Endothelial cell of umbilical vein (primary cell): ENCODE data around the gene NAV2. TPM values are rescaled to one million over a fixed set of nuclear protein-coding genes. Genes with fewer than 3 reads are reported as not detected.

Source experiments
- BruUV-seq: library from RNA; stranded (reverse); fragments of 400-500 nt; replicated peaks from 2 replicates; lab custom pipeline; 2021; lab: Mats Ljungman, UMichigan
- CTCF ChIA-PET: fragments of 300-600, 350-600 bp; sonication (Branson Sonifier 250); formaldehyde crosslinking; loops from one replicate; lab custom pipeline; 2021; ENCODE audit warnings: antibody characterized with exemption, inconsistent platforms; lab: Charles Lee
- POLR2A ChIA-PET: fragments of 300-600, 350-600 bp; sonication (Branson Sonifier 250); formaldehyde crosslinking; loops from one replicate; lab custom pipeline; 2021; ENCODE audit warnings: antibody characterized with exemption, inconsistent platforms; lab: Charles Lee
- DNase-seq: peaks from one replicate; pipeline ENCODE4 v3.0.0-alpha.2; 2011; ENCODE audit warnings: low read depth, low spot score
- FAIRE-seq: peaks from 2 replicates; lab custom pipeline; 2011; peaks lifted over from hg19 to GRCh38; lab: Jason Lieb, UNC
- H2AFZ ChIP-seq: 2 replicates; pipeline ENCODE4 v1.6.0; 2012; ENCODE audit warnings: low read depth, low read length, control low read depth, inconsistent platforms
- H3K27ac ChIP-seq: 2 replicates; pipeline ENCODE4 v1.5.1; 2011; ENCODE audit warnings: low read depth, mild to moderate bottlenecking, control low read depth, low read length, moderate library complexity; ENCODE audit not compliant: insufficient read depth
- H3K27me3 ChIP-seq, 2 experiments: 2 replicates each; pipeline versions ENCODE4 v1.6.0 to v1.6.1; 2011; ENCODE audit warnings: low read length in 2 of 2, mixed read lengths in 1 of 2; ENCODE audit not compliant: control insufficient read depth in 2 of 2, insufficient read depth in 2 of 2
- H3K36me3 ChIP-seq, 2 experiments: 2 replicates in 1 of 2; 3 replicates in 1 of 2; pipeline ENCODE4 v1.5.1; 2011; ENCODE audit warnings: low read length in 2 of 2, mild to moderate bottlenecking in 1 of 2, moderate library complexity in 1 of 2; ENCODE audit not compliant: control insufficient read depth in 2 of 2, insufficient read depth in 2 of 2; ENCODE audit errors: extremely low read depth in 1 of 2
- H3K4me1 ChIP-seq: 3 replicates; pipeline ENCODE4 v1.5.1; 2011; ENCODE audit warnings: mild to moderate bottlenecking, low read length; ENCODE audit not compliant: control insufficient read depth, insufficient read depth; ENCODE audit errors: extremely low read depth
- H3K4me2 ChIP-seq: 2 replicates; pipeline ENCODE4 v1.6.1; 2011; ENCODE audit warnings: low read length, control low read depth, mixed read lengths; ENCODE audit not compliant: insufficient read depth
- H3K4me3 ChIP-seq, 3 experiments: fragments of 200-600 bp in 1 of 3; sonication (generic), shearing (Covaris generic) in 1 of 3; replicated peaks in 1 of 3; 2 replicates each; pipeline ENCODE4 v1.5.1; 2011 to 2016; ENCODE audit warnings: control low read depth in 3 of 3, low read length in 3 of 3, mild to moderate bottlenecking in 2 of 3, inconsistent platforms in 1 of 3, low read depth in 1 of 3, moderate library complexity in 1 of 3; ENCODE audit not compliant: insufficient read depth in 1 of 3
- H3K79me2 ChIP-seq: 2 replicates; pipeline ENCODE4 v1.6.0; 2012; ENCODE audit warnings: low read length, inconsistent platforms; ENCODE audit not compliant: control insufficient read depth, insufficient read depth
- H3K9ac ChIP-seq: replicated peaks from 2 replicates; pipeline ENCODE3; 2011; ENCODE audit warnings: low read length, control low read depth; ENCODE audit not compliant: insufficient read depth; ENCODE audit errors: extremely low read depth
- H3K9me1 ChIP-seq: replicated peaks from 3 replicates; pipeline ENCODE4 v1.6.0; 2011; ENCODE audit warnings: mild to moderate bottlenecking, low read length; ENCODE audit not compliant: control insufficient read depth, insufficient read depth; ENCODE audit errors: extremely low read depth
- H3K9me3 ChIP-seq: replicated peaks from 2 replicates; pipeline ENCODE4 v1.5.1; 2012; ENCODE audit warnings: low read length, inconsistent platforms; ENCODE audit not compliant: control insufficient read depth, insufficient read depth
- H4K20me1 ChIP-seq: replicated peaks from 2 replicates; pipeline ENCODE3; 2011; ENCODE audit warnings: mild to moderate bottlenecking, low read length; ENCODE audit not compliant: control insufficient read depth, insufficient read depth; ENCODE audit errors: extremely low read depth
- CTCF ChIP-seq, 2 donors: IDR thresholded peaks; 1 replicate in 1 of 2; 2 replicates in 1 of 2; pipeline ENCODE4 v1.5.1; 2011; ENCODE audit warnings: low read length in 2 of 2, mild to moderate bottlenecking in 2 of 2, moderate library complexity in 2 of 2, control low read depth in 1 of 2, inconsistent platforms in 1 of 2, low read depth in 1 of 2; ENCODE audit not compliant: insufficient read depth in 1 of 2; ENCODE audit errors: extremely low read depth in 1 of 2
- EZH2 ChIP-seq: IDR thresholded peaks from 2 replicates; pipeline ENCODE4 v1.6.1; 2012; ENCODE audit warnings: borderline replicate concordance, low read depth, mild to moderate bottlenecking, moderate library complexity, low read length, inconsistent platforms; ENCODE audit not compliant: severe bottlenecking
- FOS ChIP-seq: IDR thresholded peaks from 2 replicates; pipeline ENCODE4 v1.6.1; 2011; ENCODE audit warnings: mild to moderate bottlenecking, low read length, moderate library complexity, borderline replicate concordance; ENCODE audit not compliant: insufficient read depth
- GATA2 ChIP-seq: IDR thresholded peaks from 2 replicates; pipeline ENCODE4 v1.7.0; 2011; ENCODE audit warnings: low read depth, mild to moderate bottlenecking, moderate library complexity, mixed read lengths, low read length; ENCODE audit not compliant: insufficient read length, insufficient read depth
- JUN ChIP-seq: IDR thresholded peaks from 2 replicates; pipeline ENCODE4 v1.6.1; 2011; ENCODE audit warnings: borderline replicate concordance, low read depth; ENCODE audit not compliant: insufficient read length, insufficient read depth
- MAX ChIP-seq: IDR thresholded peaks from 2 replicates; pipeline ENCODE4 v1.6.1; 2011; ENCODE audit not compliant: insufficient read depth, insufficient read length
- MYC ChIP-seq: IDR thresholded peaks from one replicate; pipeline ENCODE4 v1.6.1; 2011; ENCODE audit warnings: mild to moderate bottlenecking, low read depth, low read length
- POLR2A ChIP-seq: IDR thresholded peaks from 2 replicates; pipeline ENCODE4 v1.6.1; 2012; ENCODE audit warnings: low read depth, mild to moderate bottlenecking, control low read depth, low read length
- POLR2AphosphoS5 ChIP-seq: IDR thresholded peaks from 2 replicates; pipeline ENCODE4 v1.6.1; 2012; ENCODE audit warnings: low read depth, mild to moderate bottlenecking, control low read depth, low read length, moderate library complexity; ENCODE audit not compliant: insufficient read depth
- dilution Hi-C: fragments of 300-500 bp; cut with MboI; formaldehyde crosslinking; loops from one replicate; pipeline ENCODE4 v1.15.0; 2019; ENCODE audit warnings: low sequenced_read_pairs; ENCODE audit not compliant: extremely low pct_ligation_motif_present
- intact Hi-C: fragments of 100-400 bp; cut with micrococcal nuclease; formaldehyde crosslinking; loops from one replicate; pipeline ENCODE4 v1.10.0; 2022
- polyA plus RNA-seq, 4 experiments: library from polyadenylated mRNA; depleted of rRNA in 3 of 4; stranded (reverse) in 3 of 4; unstranded in 1 of 4; fragments of >200 nt; gene quantifications; 2 replicates each; pipeline versions ENCODE4 v1.2.1 to v1.2.3, GENCODE V29; 2011 to 2012; ENCODE audit warnings: missing spikeins in 1 of 4
- total RNA-seq: library from RNA; stranded (reverse); gene quantifications from 2 replicates; pipeline ENCODE4 v1.2.3, GENCODE V29; 2021

Gene NAV2
- total and polyA plus RNA-seq, 2 donors (not counting 3 experiments of a cell fraction or from before 2014, with no cell fraction given) = 10.9 to 68.0 TPM

GRCh38 chr11:19826606-19827005 lies 114.0 kb downstream of the NAV2 start:
- no peak for FAIRE-seq
- intact Hi-C loops (no loop called here), dilution Hi-C loops (no loop called here)
- Histone ChIP-seq H3K79me2 (peaks cover 84% of the 10 kb centered on the region), H3K4me1 (no peaks in the 10 kb centered on the region), H3K36me3 (no peaks in the 10 kb centered on the region), H3K4me3 (no peak overlapping the region), H2AFZ (no peak overlapping the region), H3K27ac (no peak overlapping the region), H4K20me1 (no peaks in the 10 kb centered on the region), H3K9ac (no peak overlapping the region), H3K9me3 (no peaks in the 10 kb centered on the region), H3K4me2 (no peak overlapping the region), H3K27me3 (no peaks in the 10 kb centered on the region), H3K9me1 (no peaks in the 10 kb centered on the region)
- ChIA-PET CTCF (interaction anchor here (0.9 to 1.7 kb wide), 3 partner anchors 9 to 14 kb away, joined by 3 to 6 read pairs (median 5); no protein-coding TSS in a partner anchor), POLR2A (no interaction called here)
- no peak for TF ChIP-seq MAX
- TF ChIP-seq GATA2 = no peak
- TF ChIP-seq POLR2A = no peak
- no peak for TF ChIP-seq EZH2
- TF ChIP-seq POLR2AphosphoS5 = no peak
- no peak for TF ChIP-seq FOS
- no peak for TF ChIP-seq JUN
- TF ChIP-seq CTCF (IDR thresholded peaks at IDR 0.05; ENCODE audit: extremely low read depth in 1 of 2, insufficient read depth in 1 of 2, low read depth in 1 of 2, low read length in 2 of 2) = no peak
- no peak for TF ChIP-seq MYC
- no peak for DNase-seq
- no TSS peak for BruUV-seq
